T-helper 1 cell treated with Interleukin-12 subunit alpha and Interleukin-12 subunit beta and Interleukin-4 antibody, amounts not matched to agents 30 μg/mL and 1 μg/mL, for 36 hours (primary cell): ENCODE data around the gene PFDN4.

Experiments used
- H3K27ac Mint-ChIP-seq: one replicate; pipeline ENCODE4 v1.8.0; 2021; ENCODE audit warnings: mild to moderate bottlenecking, mixed read lengths
- H3K27me3 Mint-ChIP-seq: one replicate; pipeline ENCODE4 v1.8.0; 2021; ENCODE audit warnings: low read depth, mixed read lengths
- H3K36me3 Mint-ChIP-seq: one replicate; pipeline ENCODE4 v1.8.0; 2021; ENCODE audit warnings: low read depth, mixed read lengths
- H3K4me1 Mint-ChIP-seq: one replicate; pipeline ENCODE4 v1.8.0; 2021; ENCODE audit warnings: low read depth, mixed read lengths
- H3K4me3 Mint-ChIP-seq: one replicate; pipeline ENCODE4 v1.8.0; 2021; ENCODE audit warnings: mild to moderate bottlenecking, moderate library complexity, mixed read lengths
- H3K9me3 Mint-ChIP-seq: one replicate; pipeline ENCODE4 v1.8.0; 2021; ENCODE audit warnings: mixed read lengths

PFDN4 gene

GRCh38 chr20:54168961-54169862, 38.7 kb upstream of the PFDN4 start:
- H3K9me3 Mint-ChIP-seq, result no peaks in the 10 kb centered on the region
- H3K4me1 Mint-ChIP-seq, result peaks cover 8% of the 10 kb centered on the region
- H3K36me3 Mint-ChIP-seq, result no peaks in the 10 kb centered on the region
- peaks cover 63% of the 10 kb centered on the region for H3K27me3 Mint-ChIP-seq
- H3K27ac Mint-ChIP-seq, result no peak overlapping the region
- no peak overlapping the region for H3K4me3 Mint-ChIP-seq

DNA sequence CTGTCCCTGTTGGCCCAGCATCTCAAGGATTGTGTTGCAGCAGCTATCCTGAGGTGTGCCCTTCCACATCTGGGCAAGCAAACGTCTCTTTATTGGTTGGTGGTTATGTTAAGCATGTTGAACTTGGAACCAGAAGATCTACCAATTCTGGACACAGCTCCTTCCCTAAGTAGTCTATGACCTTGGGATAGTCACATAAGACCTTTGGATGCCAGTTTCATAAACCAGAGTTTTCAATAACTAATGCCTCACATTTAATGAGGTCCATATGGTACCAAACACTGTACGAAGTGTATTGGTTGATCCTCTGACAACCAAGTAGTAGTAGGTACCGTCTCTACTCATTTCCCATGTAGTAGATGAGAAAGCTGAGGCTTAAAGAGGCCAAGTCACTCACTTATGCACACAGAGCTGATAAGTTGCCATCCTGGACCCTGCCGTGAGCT, 37.8 kb upstream of the PFDN4 start:
- H3K27me3 Mint-ChIP-seq, result peaks cover 71% of the 10 kb centered on the region
- H3K4me1 Mint-ChIP-seq, result peaks cover 14% of the 10 kb centered on the region
- no peak overlapping the region for H3K27ac Mint-ChIP-seq
- no peak overlapping the region for H3K4me3 Mint-ChIP-seq
- H3K9me3 Mint-ChIP-seq, result no peaks in the 10 kb centered on the region
- H3K36me3 Mint-ChIP-seq, result no peaks in the 10 kb centered on the region

GRCh38 chr20:54170963-54171362, 36.9 kb upstream of the PFDN4 start:
- no peaks in the 10 kb centered on the region for H3K36me3 Mint-ChIP-seq
- H3K4me1 Mint-ChIP-seq, result peaks cover 14% of the 10 kb centered on the region
- H3K27ac Mint-ChIP-seq, result no peak overlapping the region
- H3K9me3 Mint-ChIP-seq, result no peaks in the 10 kb centered on the region
- peaks cover 74% of the 10 kb centered on the region for H3K27me3 Mint-ChIP-seq
- no peak overlapping the region for H3K4me3 Mint-ChIP-seq

- Mint-ChIP-seq H3K9me3 (no peaks in the 10 kb centered on the region), H3K27ac (no peak overlapping the region), H3K4me1 (peaks cover 14% of the 10 kb centered on the region), H3K36me3 (no peaks in the 10 kb centered on the region), H3K27me3 (peaks cover 79% of the 10 kb centered on the region), H3K4me3 (no peak overlapping the region)
Observed at GRCh38 chr20:54172532-54172855, 35.4 kb upstream of the PFDN4 start.

DNA sequence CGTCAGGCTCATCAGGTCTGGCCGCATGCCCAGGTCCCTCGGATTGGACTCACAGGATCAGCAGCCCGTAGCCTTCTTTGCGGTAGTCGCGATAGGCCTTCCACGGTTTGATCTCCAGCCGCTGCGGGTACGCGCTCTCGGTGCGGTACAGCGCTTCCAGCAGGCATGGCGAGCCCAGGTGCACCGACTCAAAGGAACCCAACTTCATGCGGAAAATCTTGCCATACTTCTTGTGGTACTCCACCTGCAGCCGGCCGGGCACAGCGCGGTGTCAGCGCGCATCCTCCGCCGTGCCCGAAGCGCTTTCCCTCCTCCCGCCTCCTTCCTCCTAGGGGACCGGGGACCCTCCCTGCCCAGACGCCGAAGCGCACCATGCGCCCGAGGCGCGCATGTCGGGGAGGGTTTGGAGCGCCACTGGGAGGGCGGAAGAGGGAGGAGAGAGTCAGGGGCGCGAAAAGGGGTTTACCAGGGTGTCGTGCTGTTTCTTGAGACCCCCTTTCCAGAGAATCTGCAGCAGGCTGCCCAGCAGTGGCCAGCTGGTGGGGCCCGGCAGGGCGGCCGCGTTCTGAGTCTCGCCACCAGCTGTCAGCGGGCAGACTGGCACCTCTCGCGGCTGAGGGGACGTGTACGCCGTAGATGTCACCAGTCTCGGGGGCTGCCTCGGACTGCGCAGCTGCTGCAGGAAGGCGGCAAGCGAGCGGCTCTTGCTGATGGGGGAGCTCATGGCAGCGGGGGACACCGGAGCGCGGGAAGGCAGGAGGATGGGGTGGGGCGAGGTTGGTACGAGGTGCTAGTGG, 34.8 kb upstream of the PFDN4 start:
- Mint-ChIP-seq H3K4me3 (peak overlapping the region; percentile 51), H3K36me3 (no peaks in the 10 kb centered on the region), H3K27me3 (peaks cover 74% of the 10 kb centered on the region)

GRCh38 chr20:54173653-54174456, 34.0 kb upstream of the PFDN4 start, which contains the start of gene CYP24A1:
TSS of gene CYP24A1 (minus strand) at chr20:54173986. CDS start at chr20:54173579, 407 bp downstream.
- Mint-ChIP-seq H3K27ac (no peak within 1 kb of the TSS), H3K36me3 (no peaks in the 10 kb centered on the region), H3K4me3 (peak within 1 kb of the TSS; percentile 51), H3K27me3 (peaks cover 69% of the 10 kb centered on the region), H3K9me3 (no peaks in the 10 kb centered on the region), H3K4me1 (peaks cover 14% of the 10 kb centered on the region)

More for the DNA sequence above, 34.8 kb upstream of the PFDN4 start:
- Mint-ChIP-seq H3K4me1 (peaks cover 14% of the 10 kb centered on the region), H3K27ac (no peak overlapping the region), H3K9me3 (no peaks in the 10 kb centered on the region)

DNA sequence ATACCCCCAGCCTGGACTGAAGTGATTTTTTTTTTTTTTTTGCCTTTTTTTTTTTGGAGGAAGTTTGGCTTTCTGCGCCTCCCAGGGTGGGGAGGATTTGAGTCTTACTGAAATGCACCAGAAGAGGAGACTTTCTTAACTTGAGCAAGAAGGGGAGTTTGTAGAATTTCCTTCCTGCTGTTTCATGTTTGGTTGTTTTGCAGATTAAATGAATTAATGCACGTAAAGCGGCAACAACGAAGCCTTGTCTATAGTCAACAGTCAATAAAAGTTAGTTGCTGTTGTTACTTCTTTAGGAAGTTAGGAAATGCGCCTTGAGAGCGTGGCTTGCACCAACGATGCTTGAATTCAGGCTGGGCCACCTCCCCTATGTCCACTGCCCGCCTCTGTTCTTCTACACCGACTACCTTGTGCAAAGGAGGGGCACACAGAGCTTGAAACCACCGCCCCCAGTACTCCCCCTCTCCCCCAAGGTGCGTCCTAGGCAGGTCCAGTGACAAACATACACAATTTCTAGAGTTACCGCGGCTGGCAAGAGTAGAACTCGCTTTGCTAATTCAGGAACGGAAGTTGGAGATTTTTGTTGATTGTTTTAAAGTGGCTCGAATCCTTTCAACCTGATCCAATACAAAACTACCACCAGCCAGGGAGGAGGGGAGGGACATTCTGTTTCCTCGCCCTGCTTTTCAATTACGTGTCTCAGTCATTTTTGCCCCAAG, 33.3 kb upstream of the PFDN4 start:
- H3K4me3 Mint-ChIP-seq, result peak overlapping the region; percentile 25
- H3K27ac Mint-ChIP-seq, result no peak overlapping the region

GRCh38 chr20:54176610-54177009, 31.3 kb upstream of the PFDN4 start:
- Mint-ChIP-seq H3K4me1 (peaks cover 16% of the 10 kb centered on the region), H3K27ac (no peak overlapping the region)

More for the DNA sequence above, 33.3 kb upstream of the PFDN4 start:
- Mint-ChIP-seq H3K27me3 (peaks cover 65% of the 10 kb centered on the region), H3K36me3 (no peaks in the 10 kb centered on the region), H3K4me1 (peaks cover 14% of the 10 kb centered on the region), H3K9me3 (no peaks in the 10 kb centered on the region)

DNA sequence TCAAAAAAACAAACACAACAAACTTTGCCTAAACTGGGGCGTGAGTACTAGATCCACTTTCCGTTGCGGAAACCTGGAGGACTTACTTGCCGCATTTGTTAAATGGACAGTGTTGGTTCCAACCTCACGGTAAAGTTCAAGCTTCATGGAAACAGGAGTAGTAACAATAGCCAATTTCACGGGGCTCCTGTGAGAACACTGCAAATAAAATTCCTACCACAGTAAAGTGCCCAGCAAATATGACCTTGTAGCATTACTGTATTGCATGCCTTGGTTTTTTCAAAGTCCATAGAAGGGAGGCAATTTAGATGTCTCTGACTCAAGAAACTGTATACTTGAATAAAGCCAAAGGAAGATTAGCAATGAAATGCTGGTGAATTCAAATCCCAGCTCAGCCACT, 30.5 kb upstream of the PFDN4 start:
- Mint-ChIP-seq H3K27ac (no peak overlapping the region), H3K27me3 (peaks cover 55% of the 10 kb centered on the region), H3K9me3 (no peaks in the 10 kb centered on the region), H3K36me3 (no peaks in the 10 kb centered on the region), H3K4me3 (no peak overlapping the region), H3K4me1 (peaks cover 16% of the 10 kb centered on the region)

More at GRCh38 chr20:54176610-54177009, 31.3 kb upstream of the PFDN4 start:
- H3K36me3 Mint-ChIP-seq, result no peaks in the 10 kb centered on the region
- H3K9me3 Mint-ChIP-seq, result no peaks in the 10 kb centered on the region
- H3K4me3 Mint-ChIP-seq, result no peak overlapping the region
- peaks cover 61% of the 10 kb centered on the region for H3K27me3 Mint-ChIP-seq

- H3K9me3 Mint-ChIP-seq, result no peaks in the 10 kb centered on the region
- no peaks in the 10 kb centered on the region for H3K36me3 Mint-ChIP-seq
- H3K4me1 Mint-ChIP-seq, result peaks cover 12% of the 10 kb centered on the region
- peaks cover 55% of the 10 kb centered on the region for H3K27me3 Mint-ChIP-seq
- H3K4me3 Mint-ChIP-seq, result no peak overlapping the region
- no peak overlapping the region for H3K27ac Mint-ChIP-seq
Observed at GRCh38 chr20:54178256-54178655, 29.6 kb upstream of the PFDN4 start.

DNA sequence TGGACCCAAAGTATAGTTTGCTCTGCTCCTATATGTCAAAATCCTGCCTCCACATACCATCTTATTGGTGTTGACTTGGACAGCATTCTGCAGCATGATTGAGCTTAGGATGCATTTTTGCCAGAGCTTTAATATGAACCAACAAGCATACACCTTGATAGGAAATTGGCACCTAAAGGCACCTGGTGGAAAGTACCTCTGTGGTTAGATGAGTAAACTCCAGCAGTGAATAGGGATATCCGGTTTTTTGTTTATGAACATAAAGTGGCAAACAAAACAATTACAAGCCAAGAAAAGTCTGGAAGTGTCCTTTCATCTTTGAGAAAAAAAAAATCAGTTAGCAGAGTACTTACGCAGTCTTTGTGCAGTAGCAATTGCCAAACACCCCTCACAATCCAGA, 27.9 kb upstream of the PFDN4 start:
- peaks cover 2% of the 10 kb centered on the region for H3K4me1 Mint-ChIP-seq
- H3K27me3 Mint-ChIP-seq, result peaks cover 50% of the 10 kb centered on the region
- H3K36me3 Mint-ChIP-seq, result no peaks in the 10 kb centered on the region
- H3K27ac Mint-ChIP-seq, result no peak overlapping the region
- H3K4me3 Mint-ChIP-seq, result no peak overlapping the region
- H3K9me3 Mint-ChIP-seq, result no peaks in the 10 kb centered on the region

GRCh38 chr20:54180931-54181330, 27.0 kb upstream of the PFDN4 start:
- peaks cover 53% of the 10 kb centered on the region for H3K27me3 Mint-ChIP-seq

GRCh38 chr20:54184071-54184470, 23.8 kb upstream of the PFDN4 start:
- Mint-ChIP-seq H3K27ac (no peak overlapping the region), H3K4me3 (no peak overlapping the region), H3K4me1 (peaks cover 2% of the 10 kb centered on the region), H3K27me3 (peaks cover 46% of the 10 kb centered on the region), H3K9me3 (no peaks in the 10 kb centered on the region), H3K36me3 (no peaks in the 10 kb centered on the region)

More at GRCh38 chr20:54180931-54181330, 27.0 kb upstream of the PFDN4 start:
- Mint-ChIP-seq H3K4me3 (no peak overlapping the region), H3K27ac (no peak overlapping the region), H3K9me3 (no peaks in the 10 kb centered on the region), H3K4me1 (peaks cover 2% of the 10 kb centered on the region), H3K36me3 (no peaks in the 10 kb centered on the region)
